SK-N-SH (cell line): Measurements from ENCODE around the gene IL17RB. TPM values are rescaled to one million over a fixed set of nuclear protein-coding genes. Genes with fewer than 3 reads are reported as not detected.

Experiments used
- CTCF ChIA-PET: fragments of 300-600, 350-600 bp; formaldehyde crosslinking; extraction: SDS; loops from one replicate; lab custom pipeline; 2021; lab: Yijun Ruan, JAX
- POLR2A ChIA-PET: fragments of 350-600 bp; sonication (Branson Sonifier 250); formaldehyde crosslinking; extraction: SDS; loops from one replicate; lab custom pipeline; 2020; ENCODE audit warnings: antibody characterized with exemption, inconsistent platforms; lab: Yijun Ruan, JAX
- DNase-seq: peaks from one replicate; pipeline ENCODE4 v3.0.0; 2012
- H2AFZ ChIP-seq: fragments of 200-600 bp; sonication (generic); 2 replicates; pipeline ENCODE4 v1.8.1; 2016; ENCODE audit warnings: antibody characterized with exemption, mild to moderate bottlenecking, low read depth
- H3F3A ChIP-seq: fragments of 200-600 bp; sonication (generic); replicated peaks from 2 replicates; pipeline ENCODE3; 2016; ENCODE audit warnings: antibody characterized with exemption, mild to moderate bottlenecking; ENCODE audit not compliant: insufficient read depth
- H3K27ac ChIP-seq, 2 experiments: fragments of 200-500 bp in 1 of 2; fragments of 200-600 bp in 1 of 2; sonication (Bioruptor generic) in 1 of 2; sonication (generic), shearing (Covaris generic) in 1 of 2; 2 replicates each; pipeline versions ENCODE4 v1.5.1 to v1.6.1; 2014 to 2016; ENCODE audit warnings: low read depth in 2 of 2, inconsistent platforms in 1 of 2, low read length in 1 of 2, mild to moderate bottlenecking in 1 of 2, mixed read lengths in 1 of 2
- H3K27me3 ChIP-seq: fragments of 200-600 bp; sonication (generic), shearing (Covaris generic); 2 replicates; pipeline ENCODE4 v1.6.1; 2016; ENCODE audit warnings: mixed run types; ENCODE audit not compliant: insufficient read depth
- H3K36me3 ChIP-seq, 2 experiments: fragments of 200-500 bp in 1 of 2; fragments of 200-600 bp in 1 of 2; sonication (Bioruptor generic) in 1 of 2; sonication (generic) in 1 of 2; replicated peaks in 1 of 2; 2 replicates each; pipeline versions ENCODE3 to v1.5.1; 2014 to 2016; ENCODE audit warnings: low read length in 1 of 2, mild to moderate bottlenecking in 1 of 2; ENCODE audit not compliant: insufficient read depth in 2 of 2, control insufficient read depth in 1 of 2
- H3K4me1 ChIP-seq, 2 experiments: fragments of 200-500 bp in 1 of 2; fragments of 200-600 bp in 1 of 2; sonication (Bioruptor generic) in 1 of 2; sonication (generic), shearing (Covaris generic) in 1 of 2; 2 replicates each; pipeline versions ENCODE4 v1.5.1 to v1.6.1; 2014 to 2016; ENCODE audit warnings: low read depth in 1 of 2, low read length in 1 of 2, mixed run types in 1 of 2; ENCODE audit not compliant: insufficient read depth in 2 of 2, control insufficient read depth in 1 of 2
- H3K4me2 ChIP-seq: fragments of 200-600 bp; sonication (generic), shearing (Covaris generic); 2 replicates; pipeline ENCODE4 v1.6.1; 2017; ENCODE audit warnings: mixed run types
- H3K4me3 ChIP-seq, 2 experiments: fragments of 200-500 bp in 1 of 2; fragments of 200-600 bp in 1 of 2; sonication (Bioruptor generic) in 1 of 2; sonication (generic), shearing (Covaris generic) in 1 of 2; 2 replicates each; pipeline versions ENCODE4 v1.5.1 to v1.8.1; 2014 to 2016; ENCODE audit warnings: low read depth in 2 of 2, inconsistent platforms in 1 of 2, low read length in 1 of 2, mild to moderate bottlenecking in 1 of 2, mixed read lengths in 1 of 2, moderate library complexity in 1 of 2
- H3K79me2 ChIP-seq: fragments of 200-600 bp; sonication (generic); 2 replicates; pipeline ENCODE4 v1.8.1; 2017; ENCODE audit warnings: mild to moderate bottlenecking; ENCODE audit not compliant: insufficient read depth
- H3K9ac ChIP-seq: fragments of 200-600 bp; sonication (generic); 2 replicates; pipeline ENCODE4 v1.6.1; 2017; ENCODE audit warnings: mixed run types
- H3K9me2 ChIP-seq: fragments of 200-600 bp; sonication (generic); 2 replicates; pipeline ENCODE4 v1.6.1; 2017; ENCODE audit warnings: mixed run types
- H3K9me3 ChIP-seq: fragments of 200-600 bp; sonication (generic); 2 replicates; pipeline ENCODE4 v1.6.1; 2017; ENCODE audit warnings: mixed run types, mild to moderate bottlenecking, moderate library complexity
- H4K20me1 ChIP-seq: fragments of 200-600 bp; sonication (generic); 2 replicates; pipeline ENCODE4 v1.6.1; 2017; ENCODE audit warnings: mild to moderate bottlenecking, mixed run types; ENCODE audit not compliant: insufficient read depth
- CHD2 ChIP-seq: fragments of 150-350 bp; IDR thresholded peaks from 2 replicates; pipeline ENCODE4 v1.6.1; 2018; ENCODE audit warnings: low read length; ENCODE audit not compliant: partially characterized antibody
- ELF1 ChIP-seq: IDR thresholded peaks from 2 replicates; pipeline ENCODE4 v1.4.0; 2012
- EP300 ChIP-seq, 2 experiments: IDR thresholded peaks; 2 replicates each; pipeline versions ENCODE4 v1.4.0 to v1.6.1; 2012; ENCODE audit warnings: borderline replicate concordance in 1 of 2, low read depth in 1 of 2, low read length in 1 of 2
- EZH2phosphoT487 ChIP-seq: fragments of 200-600 bp; sonication (generic); IDR thresholded peaks from 2 replicates; pipeline ENCODE4 v1.6.1; 2017; ENCODE audit warnings: low read depth, mixed run types, mild to moderate bottlenecking, antibody characterized with exemption, moderate library complexity, borderline replicate concordance
- FOSL2 ChIP-seq: IDR thresholded peaks from 2 replicates; pipeline ENCODE4 v1.4.0; 2012; ENCODE audit warnings: low read depth, mild to moderate bottlenecking, moderate library complexity, borderline replicate concordance
- FOXJ3 ChIP-seq: sonication (generic); formaldehyde crosslinking; IDR thresholded peaks from 2 replicates; pipeline ENCODE4 v1.5.1; 2020; ENCODE audit warnings: mild to moderate bottlenecking, missing genetic modification reagents
- MEF2A ChIP-seq: IDR thresholded peaks from 2 replicates; pipeline ENCODE4 v1.4.0; 2012; ENCODE audit warnings: low read depth, borderline replicate concordance
- MXI1 ChIP-seq: IDR thresholded peaks from 2 replicates; pipeline ENCODE4 v1.6.1; 2012; ENCODE audit warnings: mild to moderate bottlenecking, low read depth, low read length, improper control_type of control experiment
- NRF1 ChIP-seq: IDR thresholded peaks from 2 replicates; pipeline ENCODE4 v1.6.1; 2012; ENCODE audit warnings: low read depth, mild to moderate bottlenecking, low read length
- POLR2AphosphoS5 ChIP-seq: IDR thresholded peaks from 2 replicates; pipeline ENCODE4 v1.6.1; 2012; ENCODE audit warnings: low read depth, low read length
- RAD21 ChIP-seq: IDR thresholded peaks from 2 replicates; pipeline ENCODE4 v1.6.1; 2012; ENCODE audit warnings: mild to moderate bottlenecking, low read length
- RXRA ChIP-seq: IDR thresholded peaks from 2 replicates; pipeline ENCODE4 v1.4.0; 2012; ENCODE audit warnings: low read depth, mild to moderate bottlenecking, borderline replicate concordance
- SIN3A ChIP-seq: IDR thresholded peaks from 2 replicates; pipeline ENCODE4 v1.6.1; 2012; ENCODE audit warnings: low read depth, mild to moderate bottlenecking, low read length, moderate library complexity, borderline replicate concordance
- SMC3 ChIP-seq: IDR thresholded peaks from 2 replicates; pipeline ENCODE4 v1.6.1; 2012; ENCODE audit warnings: low read depth, low read length, improper control_type of control experiment
- TCF12 ChIP-seq: IDR thresholded peaks from 2 replicates; pipeline ENCODE4 v1.4.0; 2012
- WGBS: methylation state at CpG from one replicate; pipeline ENCODE4 v1.1.6; 2017; ENCODE audit warnings: low lambda C conversion rate; 5-methylcytosine and 5-hydroxymethylcytosine counted together
- polyA plus RNA-seq, 3 experiments: library from polyadenylated mRNA; depleted of rRNA; stranded (reverse); fragments of >200 nt; gene quantifications; 2 replicates each; pipeline ENCODE4 v1.2.3, GENCODE V29; 2012
- TF ChIP-seq, protein P1 (sequence below): fragments of 150-350 bp; IDR thresholded peaks from 2 replicates; pipeline ENCODE4 v1.6.1; 2017; ENCODE audit warnings: antibody characterized with exemption, low read length, low read depth, borderline replicate concordance
- TF ChIP-seq, protein P2 (sequence below): fragments of 150-350 bp; IDR thresholded peaks from 2 replicates; pipeline ENCODE4 v1.6.1; 2016; ENCODE audit warnings: mild to moderate bottlenecking, low read depth, low read length
- TF ChIP-seq, protein P3 (sequence below): IDR thresholded peaks from 2 replicates; pipeline ENCODE4 v1.4.0; 2012; ENCODE audit warnings: low read depth
- TF ChIP-seq, protein P4 (sequence below): IDR thresholded peaks from 2 replicates; pipeline ENCODE4; 2012
- TF ChIP-seq, protein P5 (sequence below): IDR thresholded peaks from 2 replicates; pipeline ENCODE4 v1.4.0; 2012; ENCODE audit warnings: low read depth, borderline replicate concordance

IL17RB gene
- polyA plus RNA-seq, 1 of the 3 experiments (the other 2 are of a cell fraction) = 0.10 TPM

DNA sequence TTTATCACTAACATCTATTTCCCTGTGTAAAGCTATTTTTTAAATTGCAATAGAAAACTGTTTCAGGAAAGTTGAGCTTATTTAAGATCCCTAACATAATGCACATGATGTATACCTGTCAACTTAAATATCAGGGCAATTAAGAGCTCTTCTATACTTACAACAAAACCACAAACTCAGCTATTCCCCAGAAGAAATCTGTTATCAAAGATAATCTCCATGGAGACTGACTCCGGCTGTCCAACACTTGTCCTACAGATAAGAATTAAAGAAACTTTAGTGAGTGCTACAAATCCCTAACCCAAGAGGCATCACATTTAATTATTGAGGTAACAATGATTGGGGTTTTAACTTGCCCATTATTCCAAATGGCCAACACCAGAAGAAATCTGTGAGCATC, 41.9 kb downstream of the IL17RB start:
- Histone ChIP-seq H3F3A (peaks cover 7% of the 10 kb centered on the region), H2AFZ (no peak overlapping the region), H3K4me2 (no peak overlapping the region), H3K9ac (no peak overlapping the region), H3K27me3 (no peaks in the 10 kb centered on the region), H3K4me3 (no peak overlapping the region), H3K9me3 (no peaks in the 10 kb centered on the region), H3K79me2 (peaks cover 47% of the 10 kb centered on the region), H3K36me3 (peaks cover 29 to 34% of the 10 kb centered on the region in 2 experiments), H3K4me1 (peaks cover 0 to 14% of the 10 kb centered on the region in 2 experiments; a peak in 2 of 4 replicates), H4K20me1 (no peaks in the 10 kb centered on the region), H3K9me2 (no peaks in the 10 kb centered on the region), H3K27ac (no peak overlapping the region)
- TF ChIP-seq, protein P1, sequence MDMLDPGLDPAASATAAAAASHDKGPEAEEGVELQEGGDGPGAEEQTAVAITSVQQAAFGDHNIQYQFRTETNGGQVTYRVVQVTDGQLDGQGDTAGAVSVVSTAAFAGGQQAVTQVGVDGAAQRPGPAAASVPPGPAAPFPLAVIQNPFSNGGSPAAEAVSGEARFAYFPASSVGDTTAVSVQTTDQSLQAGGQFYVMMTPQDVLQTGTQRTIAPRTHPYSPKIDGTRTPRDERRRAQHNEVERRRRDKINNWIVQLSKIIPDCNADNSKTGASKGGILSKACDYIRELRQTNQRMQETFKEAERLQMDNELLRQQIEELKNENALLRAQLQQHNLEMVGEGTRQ = no peak
- TF ChIP-seq RAD21 (no peak), NRF1 (no peak), FOSL2 (no peak), EP300 (IDR thresholded peaks at IDR 0.05; ENCODE audit: borderline replicate concordance in 1 of 2, low read depth in 1 of 2, low read length in 1 of 2) (no peak), POLR2AphosphoS5 (no peak), FOXJ3 (no peak), SMC3 (no peak), TCF12 (no peak), MXI1 (no peak), SIN3A (no peak), RXRA (no peak), CHD2 (no peak), MEF2A (no peak), EZH2phosphoT487 (no peak), ELF1 (no peak)
- TF ChIP-seq, protein P2, sequence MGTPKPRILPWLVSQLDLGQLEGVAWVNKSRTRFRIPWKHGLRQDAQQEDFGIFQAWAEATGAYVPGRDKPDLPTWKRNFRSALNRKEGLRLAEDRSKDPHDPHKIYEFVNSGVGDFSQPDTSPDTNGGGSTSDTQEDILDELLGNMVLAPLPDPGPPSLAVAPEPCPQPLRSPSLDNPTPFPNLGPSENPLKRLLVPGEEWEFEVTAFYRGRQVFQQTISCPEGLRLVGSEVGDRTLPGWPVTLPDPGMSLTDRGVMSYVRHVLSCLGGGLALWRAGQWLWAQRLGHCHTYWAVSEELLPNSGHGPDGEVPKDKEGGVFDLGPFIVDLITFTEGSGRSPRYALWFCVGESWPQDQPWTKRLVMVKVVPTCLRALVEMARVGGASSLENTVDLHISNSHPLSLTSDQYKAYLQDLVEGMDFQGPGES = no peak
- TF ChIP-seq, protein P3, sequence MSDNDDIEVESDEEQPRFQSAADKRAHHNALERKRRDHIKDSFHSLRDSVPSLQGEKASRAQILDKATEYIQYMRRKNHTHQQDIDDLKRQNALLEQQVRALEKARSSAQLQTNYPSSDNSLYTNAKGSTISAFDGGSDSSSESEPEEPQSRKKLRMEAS = no peak
- TF ChIP-seq, protein P4, sequence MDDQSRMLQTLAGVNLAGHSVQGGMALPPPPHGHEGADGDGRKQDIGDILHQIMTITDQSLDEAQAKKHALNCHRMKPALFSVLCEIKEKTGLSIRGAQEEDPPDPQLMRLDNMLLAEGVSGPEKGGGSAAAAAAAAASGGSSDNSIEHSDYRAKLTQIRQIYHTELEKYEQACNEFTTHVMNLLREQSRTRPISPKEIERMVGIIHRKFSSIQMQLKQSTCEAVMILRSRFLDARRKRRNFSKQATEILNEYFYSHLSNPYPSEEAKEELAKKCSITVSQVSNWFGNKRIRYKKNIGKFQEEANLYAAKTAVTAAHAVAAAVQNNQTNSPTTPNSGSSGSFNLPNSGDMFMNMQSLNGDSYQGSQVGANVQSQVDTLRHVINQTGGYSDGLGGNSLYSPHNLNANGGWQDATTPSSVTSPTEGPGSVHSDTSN = no peak
- TF ChIP-seq, protein P5, sequence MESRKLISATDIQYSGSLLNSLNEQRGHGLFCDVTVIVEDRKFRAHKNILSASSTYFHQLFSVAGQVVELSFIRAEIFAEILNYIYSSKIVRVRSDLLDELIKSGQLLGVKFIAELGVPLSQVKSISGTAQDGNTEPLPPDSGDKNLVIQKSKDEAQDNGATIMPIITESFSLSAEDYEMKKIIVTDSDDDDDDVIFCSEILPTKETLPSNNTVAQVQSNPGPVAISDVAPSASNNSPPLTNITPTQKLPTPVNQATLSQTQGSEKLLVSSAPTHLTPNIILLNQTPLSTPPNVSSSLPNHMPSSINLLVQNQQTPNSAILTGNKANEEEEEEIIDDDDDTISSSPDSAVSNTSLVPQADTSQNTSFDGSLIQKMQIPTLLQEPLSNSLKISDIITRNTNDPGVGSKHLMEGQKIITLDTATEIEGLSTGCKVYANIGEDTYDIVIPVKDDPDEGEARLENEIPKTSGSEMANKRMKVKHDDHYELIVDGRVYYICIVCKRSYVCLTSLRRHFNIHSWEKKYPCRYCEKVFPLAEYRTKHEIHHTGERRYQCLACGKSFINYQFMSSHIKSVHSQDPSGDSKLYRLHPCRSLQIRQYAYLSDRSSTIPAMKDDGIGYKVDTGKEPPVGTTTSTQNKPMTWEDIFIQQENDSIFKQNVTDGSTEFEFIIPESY = no peak
- WGBS = 92% methylated on average over 1 of the region's 1 CpG
- ChIA-PET POLR2A (no interaction called here), CTCF (no interaction called here)
- DNase-seq = no peak
